GM19438 (cell line): Measurements from ENCODE around the gene RIMBP2.

Experiments used
- ATAC-seq: cut with Tn5 transposase; IDR thresholded peaks from one replicate; pipeline ENCODE4 v1.9.1; 2021; ENCODE audit warnings: low read depth; ENCODE audit not compliant: unreplicated experiment

The RIMBP2 gene

DNA sequence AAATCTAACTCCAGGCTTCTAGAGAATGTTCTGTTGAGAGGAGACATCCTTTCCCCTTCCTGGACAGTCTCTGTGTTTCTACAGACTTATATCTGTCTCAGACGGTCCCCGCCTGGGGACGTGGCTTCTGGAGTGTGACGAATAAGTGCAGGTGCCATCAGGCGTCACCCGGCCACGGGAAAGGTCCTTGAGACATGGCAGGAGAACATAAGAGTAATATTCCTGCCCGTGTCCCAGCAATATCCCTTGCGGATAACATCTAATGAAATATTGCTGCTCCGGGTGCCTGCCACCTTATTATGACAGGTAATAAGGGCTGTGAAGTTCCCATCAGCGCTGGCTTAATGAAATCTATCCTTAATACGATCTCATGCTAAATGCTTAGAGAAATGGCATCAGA lies 238.8 kb downstream of the RIMBP2 start:
- ATAC-seq = no peak

DNA sequence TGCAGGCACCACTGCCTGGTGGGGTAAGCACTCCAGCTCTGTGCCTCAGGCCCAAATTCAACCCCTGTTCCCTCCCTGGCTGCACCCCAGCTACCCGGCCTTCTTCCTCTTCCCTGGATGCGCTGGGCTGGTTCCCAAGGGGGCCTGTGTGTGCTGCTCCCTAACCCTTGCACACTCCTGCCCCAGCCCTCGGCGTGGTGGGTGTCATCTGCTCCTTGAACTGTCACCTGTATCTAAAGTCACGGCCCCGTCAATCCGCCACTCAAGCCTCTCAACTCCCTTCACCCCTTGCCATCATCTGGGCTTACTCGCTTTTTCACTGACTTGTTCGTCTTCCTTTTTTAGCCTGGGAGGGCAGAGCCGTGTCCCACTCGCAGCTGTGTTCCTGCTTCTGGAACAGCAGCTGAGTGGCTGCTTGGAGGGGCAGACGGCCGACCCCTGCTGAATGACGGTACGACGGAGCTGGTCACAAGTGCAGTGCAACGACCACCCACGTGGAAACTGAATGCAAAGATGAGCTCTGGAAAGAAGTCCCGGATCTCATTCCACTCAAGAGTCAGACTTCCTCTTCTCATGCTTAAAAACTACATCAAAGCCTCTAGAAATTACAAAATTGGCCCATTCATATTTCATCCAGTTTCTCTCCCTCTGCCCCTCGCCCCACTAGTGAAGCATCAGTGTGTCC lies 239.5 kb downstream of the RIMBP2 start:
- ATAC-seq = no peak

DNA sequence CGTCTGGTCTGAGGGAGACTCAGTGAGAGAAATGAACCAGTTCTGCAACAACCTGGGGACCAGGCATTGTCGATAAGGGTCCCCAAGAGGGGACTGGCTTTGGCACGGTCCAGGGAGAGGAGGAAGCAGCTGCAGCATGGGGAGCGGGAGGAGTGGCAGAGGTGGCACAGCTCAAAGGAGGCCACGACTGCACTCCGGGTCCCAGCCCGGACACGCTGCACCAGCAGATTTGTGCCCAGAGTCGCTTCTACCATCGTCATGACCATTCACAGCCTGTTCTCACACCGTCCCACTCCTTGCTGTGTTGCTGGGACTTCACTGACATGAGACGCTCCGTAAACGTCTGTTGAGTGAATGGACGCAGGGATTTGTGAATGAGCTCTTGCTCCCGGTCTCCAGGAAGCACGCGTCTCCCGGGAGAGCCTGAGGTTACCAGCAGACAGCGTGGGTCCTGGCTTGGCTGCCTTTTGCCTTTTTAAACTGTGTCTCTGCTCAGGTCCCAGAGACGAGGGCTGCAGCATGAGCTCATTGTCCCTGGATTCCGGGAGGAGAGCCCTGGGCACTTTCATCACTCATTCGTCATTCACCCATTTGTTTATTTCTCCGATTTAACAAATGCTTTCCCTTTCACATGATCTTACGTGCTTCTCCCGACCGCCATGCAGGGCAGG lies 241.4 kb downstream of the RIMBP2 start:
- no peak for ATAC-seq

DNA sequence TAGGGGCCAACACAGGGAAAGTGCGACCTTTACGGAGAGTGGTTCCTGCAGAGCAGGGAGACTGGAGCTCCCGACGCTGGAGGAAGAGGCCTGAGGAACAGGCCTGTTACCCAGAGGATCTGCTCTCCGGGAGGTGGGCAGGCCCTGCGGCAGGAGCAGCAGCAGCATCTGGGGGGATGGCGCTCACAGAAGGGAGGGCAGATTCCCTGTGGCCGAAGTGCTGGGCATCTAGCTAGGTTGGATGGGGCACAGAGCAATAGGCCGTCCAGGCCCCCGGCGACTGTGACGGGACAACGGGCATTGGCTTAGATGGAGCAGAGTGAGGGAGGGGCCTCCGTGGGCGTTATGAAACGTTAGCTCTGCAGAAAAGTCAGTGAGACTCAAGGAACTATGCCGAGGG lies 242.8 kb downstream of the RIMBP2 start:
- ATAC-seq = no peak

DNA sequence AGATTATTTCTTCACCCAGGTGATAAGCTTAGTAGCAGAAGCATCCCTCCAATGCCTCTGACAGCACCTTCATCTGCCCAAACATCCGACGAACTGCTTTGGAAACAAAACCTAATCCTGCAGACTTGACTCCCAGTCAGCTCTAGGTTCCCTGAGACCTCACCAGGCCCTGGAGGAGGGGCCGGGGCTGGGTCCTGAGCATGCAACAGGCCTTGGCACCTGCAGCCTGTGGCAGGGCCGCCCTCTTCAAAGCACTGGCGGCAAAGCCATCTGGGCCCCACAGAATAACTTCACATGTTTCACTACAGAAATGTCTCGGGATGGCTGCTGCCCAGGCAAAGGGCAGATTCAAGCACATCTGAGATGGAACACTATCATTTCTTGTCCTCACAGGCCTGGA lies 245.1 kb downstream of the RIMBP2 start:
- ATAC-seq = no peak

DNA sequence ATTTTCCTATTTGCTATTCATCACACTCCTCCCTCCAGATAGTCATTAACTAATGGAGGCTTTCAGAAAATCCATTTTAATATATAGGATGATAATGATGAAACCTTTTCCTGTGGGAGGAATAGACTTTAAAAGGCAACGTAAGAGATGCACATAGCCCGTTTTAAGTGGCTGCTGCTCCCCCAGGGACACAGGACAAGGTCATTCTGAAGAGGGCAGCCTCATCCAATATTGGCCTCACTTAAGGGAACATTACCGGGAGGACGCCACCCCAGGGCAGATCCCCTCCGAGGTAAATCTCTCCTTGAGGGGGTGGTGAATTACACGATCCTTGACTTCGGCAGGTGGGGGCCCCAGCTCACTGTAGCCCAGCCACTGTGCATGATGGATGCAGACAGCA lies 246.5 kb downstream of the RIMBP2 start:
- no peak for ATAC-seq

DNA sequence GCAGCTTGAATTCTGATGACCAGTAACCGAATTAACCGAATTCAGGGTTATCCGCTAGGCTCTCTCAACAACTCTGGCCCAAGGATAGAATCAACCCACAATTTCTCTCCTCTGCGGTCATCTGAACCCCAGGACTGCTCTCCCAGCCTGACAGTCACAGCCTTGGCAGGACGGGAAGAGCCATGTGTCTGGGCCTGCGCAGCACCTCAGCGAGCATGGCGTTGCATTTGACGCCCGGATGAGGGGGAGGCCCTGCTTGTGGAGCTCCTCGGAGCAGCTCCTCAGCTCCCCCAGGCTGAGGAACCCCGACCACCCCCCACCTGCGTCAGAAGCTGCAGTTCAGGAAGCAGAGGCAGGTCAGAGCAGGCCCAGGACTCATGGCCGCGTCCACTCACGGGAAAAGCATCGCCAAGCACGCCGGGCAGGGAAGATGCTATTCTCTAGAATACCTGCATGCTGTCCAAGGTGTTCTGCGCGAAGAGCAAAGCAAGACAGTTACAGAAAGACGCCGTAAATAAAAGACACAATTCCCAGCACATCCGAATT lies 247.3 kb downstream of the RIMBP2 start:
- no peak for ATAC-seq

DNA sequence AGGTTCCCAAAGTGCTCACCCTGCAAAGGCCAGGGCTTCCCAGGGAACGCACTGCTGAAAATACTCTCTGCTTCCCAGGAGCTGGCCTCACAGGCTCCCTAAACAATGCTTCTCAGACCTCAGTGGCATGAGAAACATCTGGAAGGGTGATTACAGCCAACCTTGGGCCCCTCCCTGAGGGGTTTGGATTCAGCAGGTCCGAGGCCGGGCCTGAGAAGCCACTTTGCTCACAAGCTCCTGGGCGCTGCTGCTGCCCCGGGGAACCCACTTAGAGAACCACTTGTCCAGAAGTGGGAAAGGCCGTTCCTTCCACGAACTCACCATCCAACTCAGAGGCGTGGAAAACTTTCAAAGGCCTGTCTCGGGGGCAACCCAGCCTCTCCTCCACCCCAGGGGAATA lies 247.9 kb downstream of the RIMBP2 start:
- ATAC-seq = no peak

DNA sequence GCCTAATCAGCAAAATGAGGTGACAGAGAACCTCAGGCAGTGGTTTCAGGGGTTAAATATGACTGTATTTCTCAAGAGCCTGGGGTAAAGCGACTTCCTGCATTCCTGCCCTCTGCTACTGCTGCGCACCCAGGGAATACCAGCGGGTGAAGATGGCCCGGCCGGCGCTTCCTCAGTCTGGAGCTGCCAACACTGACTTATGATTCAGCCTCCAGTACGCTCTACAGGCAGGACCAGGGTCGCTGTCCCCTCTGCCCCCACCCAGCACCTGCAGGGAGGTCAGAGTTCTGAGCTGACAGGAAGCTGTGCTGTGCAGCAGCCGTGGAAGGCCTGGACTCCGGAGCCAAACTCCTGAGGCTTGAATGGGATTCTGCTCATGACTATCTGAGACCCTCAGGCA lies 250.5 kb downstream of the RIMBP2 start:
- ATAC-seq = no peak

DNA sequence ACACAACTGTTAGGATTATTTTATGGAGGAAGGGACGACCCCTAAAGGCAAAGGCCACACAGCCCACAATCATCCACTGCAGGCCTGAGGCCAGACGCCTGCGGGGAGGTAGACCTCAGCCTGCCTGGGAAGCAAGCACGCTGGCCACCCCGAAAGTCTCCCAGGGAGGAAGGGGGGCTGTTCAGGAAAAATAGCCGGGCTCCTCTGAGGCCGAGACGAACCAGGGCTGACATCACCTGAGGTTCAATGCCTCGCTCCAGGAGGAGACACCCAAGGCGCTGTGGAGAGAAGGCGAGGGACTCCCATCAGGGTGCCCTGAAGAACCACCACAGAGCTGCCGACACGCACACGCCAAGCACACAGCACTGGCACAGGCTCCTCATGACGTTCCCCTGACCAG lies 251.1 kb downstream of the RIMBP2 start:
- ATAC-seq = no peak

DNA sequence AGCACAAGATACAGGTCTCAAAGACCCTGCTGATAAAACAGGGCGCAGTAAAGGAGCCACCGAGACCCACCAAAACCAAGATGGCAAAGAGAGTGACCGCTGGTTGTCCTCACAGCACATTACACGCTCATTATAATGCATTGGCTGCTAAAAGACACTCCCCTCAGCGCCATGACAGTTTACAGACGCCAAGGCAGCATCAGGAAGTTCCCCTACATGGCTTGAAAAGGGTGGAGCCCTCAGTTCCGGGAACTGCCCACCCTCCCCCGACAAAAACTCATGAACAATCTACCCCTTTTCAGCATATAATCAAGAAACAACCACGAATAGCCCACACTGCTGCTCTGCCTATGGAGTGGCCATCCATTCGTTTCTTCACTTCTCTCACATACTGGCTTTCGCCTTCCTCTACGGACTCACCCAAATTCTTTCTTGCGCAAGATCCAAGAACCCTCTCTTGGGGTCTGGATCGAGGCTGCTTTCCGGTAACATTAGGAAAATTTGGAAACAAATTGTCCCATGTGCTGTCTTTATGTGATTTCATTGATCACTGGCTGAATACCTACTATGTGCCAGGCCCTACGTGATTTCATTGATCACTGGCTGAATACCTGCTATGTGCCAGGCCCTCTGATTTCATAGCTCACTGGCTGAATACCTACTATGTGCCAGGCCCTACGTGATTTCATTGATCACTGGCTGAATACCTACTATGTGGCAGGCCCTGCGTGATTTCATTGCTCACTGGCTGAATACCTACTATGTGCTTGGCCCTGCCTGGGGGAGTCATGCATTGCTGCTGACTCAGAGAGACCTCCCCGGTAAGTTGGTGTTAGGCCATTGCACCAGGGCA lies 252.1 kb downstream of the RIMBP2 start:
- no peak for ATAC-seq

DNA sequence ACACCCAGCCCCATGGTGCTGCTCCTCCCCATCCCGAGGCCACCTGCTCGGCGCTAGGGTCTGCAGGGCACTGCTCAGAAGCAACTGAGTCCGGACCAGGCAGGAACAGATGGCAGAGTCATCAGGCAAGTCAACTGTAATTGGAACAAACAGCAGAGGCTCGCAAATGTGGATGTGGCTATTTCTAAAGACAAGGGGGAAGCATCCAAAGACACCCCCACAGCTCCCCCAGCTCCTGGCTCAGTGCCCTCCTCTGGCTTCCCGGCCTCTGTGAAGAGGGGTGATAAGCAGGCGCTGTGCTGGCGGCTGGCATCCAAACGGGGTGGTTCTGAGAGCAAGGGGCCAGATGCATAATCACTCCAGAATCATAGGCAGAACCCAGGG lies 252.8 kb downstream of the RIMBP2 start:
- no peak for ATAC-seq

DNA sequence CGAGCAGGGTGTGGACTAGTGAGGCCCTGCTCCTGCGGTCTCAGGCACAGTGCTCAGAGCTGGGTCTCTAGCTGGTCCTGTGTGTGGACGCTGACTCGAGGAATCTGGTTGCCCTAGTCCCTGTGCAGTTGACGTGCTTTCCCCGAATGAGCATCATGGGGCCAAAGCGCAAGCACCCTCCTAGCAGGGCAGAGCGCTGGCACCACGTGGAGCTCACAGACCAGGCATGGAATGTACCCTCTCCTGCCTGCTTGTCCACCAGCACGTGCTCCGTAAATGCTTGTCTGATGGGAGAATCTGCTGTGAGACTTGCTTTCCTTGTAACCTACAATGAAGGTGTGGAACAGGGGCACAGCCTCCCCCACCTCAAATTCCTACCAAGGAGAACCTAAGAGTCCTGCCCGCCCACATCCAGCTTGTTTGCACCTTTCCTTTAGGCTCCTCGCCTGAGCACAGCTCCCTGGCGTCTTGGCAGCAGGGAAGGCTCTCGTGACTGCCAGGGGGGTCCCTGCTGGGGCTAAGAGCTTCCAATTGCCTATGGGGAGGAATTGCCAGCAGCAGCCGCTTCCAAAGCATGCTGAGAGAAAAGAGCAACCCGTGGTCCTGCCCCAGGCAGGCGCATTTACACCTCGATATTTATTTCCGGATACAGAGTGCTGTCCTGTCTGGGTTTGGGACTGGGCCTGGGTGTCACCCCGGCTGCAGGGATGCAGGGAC lies 253.4 kb downstream of the RIMBP2 start:
- ATAC-seq = no peak

DNA sequence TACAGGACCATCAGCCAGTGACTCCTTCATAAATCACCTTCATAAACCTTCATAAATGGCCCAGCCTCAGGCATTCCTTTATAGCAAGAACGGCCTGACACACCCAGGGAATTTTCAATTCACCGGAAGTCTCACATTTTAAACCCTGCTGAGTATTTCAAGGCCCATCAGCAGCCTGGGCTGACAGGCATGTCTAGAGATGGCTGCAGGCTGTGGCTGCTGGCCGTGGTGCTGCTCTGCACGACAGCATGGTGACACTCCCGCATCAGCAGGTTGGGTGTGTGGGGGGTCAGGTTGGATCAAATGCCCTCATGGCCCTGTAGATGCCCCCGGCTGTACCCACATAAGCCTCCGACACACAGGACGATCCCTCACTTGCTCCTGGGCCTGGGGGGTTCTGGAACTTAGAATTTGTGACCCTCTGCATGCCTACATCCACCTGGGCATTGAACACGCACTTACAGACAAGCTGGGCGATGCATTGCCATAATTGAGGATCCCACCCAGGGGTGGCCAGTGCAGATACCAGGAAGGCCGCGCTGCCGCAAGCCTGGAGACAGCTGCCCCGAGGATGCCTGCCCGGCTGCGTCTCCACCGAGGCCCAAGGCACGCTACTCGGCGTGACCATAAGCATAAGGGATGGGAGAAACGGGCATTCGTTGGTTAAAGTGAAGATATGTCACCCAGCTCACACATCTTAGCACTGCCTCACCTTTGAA lies 254.1 kb downstream of the RIMBP2 start:
- ATAC-seq = no peak

DNA sequence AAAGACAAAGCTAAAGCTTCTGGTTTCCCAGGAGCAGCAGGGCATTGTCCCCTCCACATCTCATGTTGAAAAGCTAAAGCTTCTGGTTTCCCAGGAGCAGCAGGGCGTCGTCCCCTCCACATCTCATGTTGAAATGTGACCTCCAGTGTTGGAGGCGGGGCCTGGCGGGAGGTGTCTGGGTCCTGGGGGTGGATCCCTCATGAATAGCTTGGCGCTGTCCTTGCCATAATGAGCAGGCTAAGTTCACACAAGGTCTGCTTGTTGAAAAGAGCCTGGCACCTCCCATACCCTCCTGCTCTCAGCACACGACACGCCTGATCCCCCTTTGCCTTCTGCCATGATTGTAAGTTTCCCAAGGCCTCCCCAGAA lies 254.7 kb downstream of the RIMBP2 start:
- ATAC-seq = no peak

DNA sequence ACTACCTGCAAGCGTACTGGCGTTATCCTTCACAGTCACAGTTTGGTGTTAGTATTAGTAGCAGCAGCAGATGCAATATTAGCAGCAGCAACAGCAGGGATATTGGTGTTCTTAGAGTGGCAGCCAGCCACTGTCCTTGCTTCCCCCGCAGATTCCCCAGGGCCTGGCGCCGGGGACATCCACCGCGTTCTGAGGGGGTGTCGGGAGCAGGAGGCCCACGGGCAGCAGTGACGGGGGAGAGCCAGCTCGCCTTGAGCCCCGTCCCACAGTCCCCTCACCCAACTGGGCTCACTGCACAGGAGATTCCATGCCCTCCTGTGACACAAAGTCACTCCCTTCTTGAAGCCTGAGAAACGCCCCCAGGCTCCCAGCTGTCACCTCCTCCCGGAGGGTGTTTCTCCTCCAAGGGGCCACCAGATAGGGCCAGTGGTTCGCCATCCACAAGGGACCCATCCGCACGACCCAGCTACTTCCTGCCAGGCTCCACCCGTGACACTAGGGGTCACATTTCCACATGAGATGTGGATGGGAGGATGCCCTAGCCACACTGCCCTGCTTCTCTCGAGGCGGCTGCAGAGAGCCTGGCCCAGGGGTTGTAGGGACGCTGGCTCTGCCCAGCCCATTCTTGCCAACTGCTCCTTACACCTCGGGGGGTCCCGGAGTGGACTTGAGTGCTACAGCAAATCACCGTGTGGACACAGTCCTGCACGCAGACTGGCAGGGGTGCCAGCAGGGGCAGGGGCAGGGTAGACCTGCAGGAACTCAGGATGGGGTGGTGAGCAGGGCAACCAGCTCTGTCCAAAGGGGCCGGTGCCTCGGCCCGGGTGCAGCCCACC lies 255.3 kb downstream of the RIMBP2 start:
- no peak for ATAC-seq

DNA sequence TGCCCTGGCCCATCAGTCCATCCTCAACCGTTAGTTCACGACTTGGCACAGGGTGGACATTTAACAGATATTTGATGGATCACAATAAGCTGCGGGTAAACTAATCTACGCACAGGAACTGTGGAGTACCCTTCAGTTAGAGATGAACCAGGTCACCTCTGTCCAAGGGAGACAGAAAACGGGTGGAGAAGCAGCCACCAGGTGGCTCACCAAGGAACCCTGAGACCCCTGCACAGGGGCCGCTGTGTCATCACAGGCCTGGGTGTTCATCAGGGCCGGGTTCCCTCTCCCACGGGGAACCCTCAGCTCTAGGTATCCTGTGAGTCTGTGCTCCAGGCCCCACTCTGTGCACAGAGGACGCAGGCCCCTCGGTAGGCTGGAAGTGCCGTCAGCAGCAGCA lies 256.2 kb downstream of the RIMBP2 start:
- ATAC-seq = no peak

DNA sequence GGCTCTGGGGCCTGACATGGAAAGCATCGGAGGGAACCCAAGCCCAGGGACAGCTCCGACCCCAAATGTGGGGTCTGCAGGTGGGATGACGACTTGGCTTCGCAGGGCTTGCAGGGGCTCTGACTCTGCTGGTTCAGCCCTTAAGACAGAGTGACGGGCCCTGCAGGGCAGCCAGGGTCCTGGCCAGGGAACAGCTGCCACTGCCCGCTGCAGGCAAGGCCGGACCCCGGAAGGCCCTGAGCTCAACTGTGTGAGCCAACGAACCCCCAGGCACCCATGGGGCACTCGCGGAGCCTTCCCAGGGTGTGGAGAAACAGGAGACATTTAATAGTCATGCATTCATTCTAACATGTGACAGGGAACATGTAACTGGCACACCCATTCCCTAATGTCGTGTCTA lies 257.8 kb downstream of the RIMBP2 start:
- ATAC-seq = no peak

DNA sequence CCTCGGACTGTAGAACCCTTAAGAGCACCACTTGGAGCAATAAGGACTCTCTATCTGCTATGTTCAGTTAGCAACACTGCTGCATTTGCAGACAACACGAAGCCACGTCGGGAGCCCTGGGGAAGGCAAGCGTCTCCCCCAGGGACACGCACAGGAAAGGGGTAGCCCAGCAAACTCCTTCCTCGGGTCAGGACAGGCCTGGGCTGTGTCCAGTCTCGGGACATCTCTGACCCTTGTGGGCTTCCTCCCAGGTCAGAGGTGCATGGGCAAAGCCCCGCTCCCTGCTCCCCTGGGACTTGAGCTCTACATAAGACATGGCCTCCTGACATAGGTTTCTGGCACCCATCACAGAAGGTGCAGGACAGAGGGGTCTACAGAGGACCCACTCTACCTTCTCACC lies 258.9 kb downstream of the RIMBP2 start:
- no peak for ATAC-seq
